ENCODE results near the gene GNB4. TPM values are rescaled to one million over a fixed set of nuclear protein-coding genes. Genes with fewer than 3 reads are reported as not detected.

Gene GNB4
- total RNA-seq, 1 donor from 2014 or later, result 19.1 TPM

DNA sequence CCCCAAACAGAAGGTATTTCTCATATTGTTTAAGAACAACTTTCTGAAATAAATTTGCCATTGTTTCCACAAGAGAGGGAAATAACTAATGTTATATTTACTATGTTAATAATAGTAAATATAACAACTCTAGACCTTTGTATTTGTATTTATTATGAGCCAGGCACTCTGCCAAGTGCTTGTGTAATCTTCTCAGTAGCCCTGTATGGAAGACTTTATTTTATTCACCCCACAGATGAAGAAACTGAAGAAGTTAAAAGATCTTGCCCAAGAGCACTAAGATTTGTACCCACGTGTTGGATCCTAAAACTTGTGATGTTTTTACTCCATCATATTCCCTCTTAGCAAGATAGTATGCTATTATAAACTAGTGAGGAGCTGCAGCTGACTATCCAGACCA, 12.0 kb upstream of the GNB4 start:
- H3K4me3 Mint-ChIP-seq (ENCODE audit: unreplicated experiment), result no peak overlapping the region
- no peaks in the 10 kb centered on the region for H3K36me3 Mint-ChIP-seq (ENCODE audit: unreplicated experiment)
- DNase-seq, result no peak
- peaks cover 1% of the 10 kb centered on the region for H3K27me3 Mint-ChIP-seq (ENCODE audit: unreplicated experiment)
- H3K9me3 Mint-ChIP-seq (ENCODE audit: unreplicated experiment), result no peaks in the 10 kb centered on the region
- no peak overlapping the region for H3K27ac Mint-ChIP-seq (ENCODE audit: unreplicated experiment)
- TF ChIP-seq, protein P1, sequence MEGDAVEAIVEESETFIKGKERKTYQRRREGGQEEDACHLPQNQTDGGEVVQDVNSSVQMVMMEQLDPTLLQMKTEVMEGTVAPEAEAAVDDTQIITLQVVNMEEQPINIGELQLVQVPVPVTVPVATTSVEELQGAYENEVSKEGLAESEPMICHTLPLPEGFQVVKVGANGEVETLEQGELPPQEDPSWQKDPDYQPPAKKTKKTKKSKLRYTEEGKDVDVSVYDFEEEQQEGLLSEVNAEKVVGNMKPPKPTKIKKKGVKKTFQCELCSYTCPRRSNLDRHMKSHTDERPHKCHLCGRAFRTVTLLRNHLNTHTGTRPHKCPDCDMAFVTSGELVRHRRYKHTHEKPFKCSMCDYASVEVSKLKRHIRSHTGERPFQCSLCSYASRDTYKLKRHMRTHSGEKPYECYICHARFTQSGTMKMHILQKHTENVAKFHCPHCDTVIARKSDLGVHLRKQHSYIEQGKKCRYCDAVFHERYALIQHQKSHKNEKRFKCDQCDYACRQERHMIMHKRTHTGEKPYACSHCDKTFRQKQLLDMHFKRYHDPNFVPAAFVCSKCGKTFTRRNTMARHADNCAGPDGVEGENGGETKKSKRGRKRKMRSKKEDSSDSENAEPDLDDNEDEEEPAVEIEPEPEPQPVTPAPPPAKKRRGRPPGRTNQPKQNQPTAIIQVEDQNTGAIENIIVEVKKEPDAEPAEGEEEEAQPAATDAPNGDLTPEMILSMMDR (IDR thresholded peaks at IDR 0.05; ENCODE audit: partially characterized antibody, unreplicated experiment), result no peak
- no peaks in the 10 kb centered on the region for H3K4me1 Mint-ChIP-seq (ENCODE audit: low read depth, unreplicated experiment)

DNA sequence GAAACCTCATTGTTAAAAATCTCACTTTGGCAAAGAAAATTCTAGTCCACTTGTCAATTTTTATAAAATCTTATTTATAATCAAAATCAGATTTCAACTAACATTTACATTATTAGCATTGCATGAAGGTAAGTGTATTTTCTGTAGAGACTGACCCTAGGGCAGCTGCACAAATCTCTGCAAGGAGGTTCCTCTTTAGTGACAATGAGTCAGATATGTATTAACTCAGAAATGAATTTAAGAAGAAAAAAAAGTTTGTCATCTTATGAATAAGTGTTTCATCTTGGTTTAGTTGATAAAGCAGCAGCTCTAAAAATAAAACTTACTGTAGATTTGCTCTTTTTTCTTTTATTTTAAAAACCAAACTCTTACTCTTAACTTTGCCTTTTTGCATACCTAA, 9.0 kb upstream of the GNB4 start:
- Mint-ChIP-seq H3K4me3 (ENCODE audit: unreplicated experiment) (no peak overlapping the region), H3K4me1 (ENCODE audit: low read depth, unreplicated experiment) (no peaks in the 10 kb centered on the region), H3K27me3 (ENCODE audit: unreplicated experiment) (peaks cover 1% of the 10 kb centered on the region), H3K27ac (ENCODE audit: unreplicated experiment) (no peak overlapping the region), H3K36me3 (ENCODE audit: unreplicated experiment) (no peaks in the 10 kb centered on the region), H3K9me3 (ENCODE audit: unreplicated experiment) (no peaks in the 10 kb centered on the region)
- DNase-seq, result no peak
- TF ChIP-seq, protein P1 (IDR thresholded peaks at IDR 0.05; ENCODE audit: partially characterized antibody, unreplicated experiment), result no peak

DNA sequence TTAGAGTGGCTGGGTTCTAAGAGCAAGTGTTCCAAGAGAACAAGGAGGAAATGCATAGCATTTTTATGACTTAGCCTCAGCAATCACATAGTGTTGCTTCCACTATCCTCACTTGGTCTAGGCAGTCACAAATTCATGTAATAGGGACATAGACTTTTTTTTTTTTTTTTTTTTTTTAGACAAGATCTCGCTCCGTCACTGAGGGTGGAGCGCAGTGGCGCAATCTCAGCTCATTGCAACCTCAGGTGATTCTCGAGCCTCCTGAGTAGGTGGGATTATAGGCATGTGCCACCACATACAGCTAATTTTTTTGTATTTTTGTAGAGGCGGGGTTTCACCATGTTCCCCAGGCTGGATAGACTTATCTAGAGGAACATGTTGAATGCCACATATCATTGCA, 4.7 kb upstream of the GNB4 start:
- Mint-ChIP-seq H3K4me3 (ENCODE audit: unreplicated experiment) (no peak overlapping the region), H3K4me1 (ENCODE audit: low read depth, unreplicated experiment) (peaks cover 3% of the 10 kb centered on the region), H3K27ac (ENCODE audit: unreplicated experiment) (no peak overlapping the region), H3K9me3 (ENCODE audit: unreplicated experiment) (peaks cover 5% of the 10 kb centered on the region), H3K36me3 (ENCODE audit: unreplicated experiment) (no peaks in the 10 kb centered on the region), H3K27me3 (ENCODE audit: unreplicated experiment) (peaks cover 3% of the 10 kb centered on the region)
- DNase-seq, result no peak
- TF ChIP-seq, protein P1 (IDR thresholded peaks at IDR 0.05; ENCODE audit: partially characterized antibody, unreplicated experiment), result no peak

DNA sequence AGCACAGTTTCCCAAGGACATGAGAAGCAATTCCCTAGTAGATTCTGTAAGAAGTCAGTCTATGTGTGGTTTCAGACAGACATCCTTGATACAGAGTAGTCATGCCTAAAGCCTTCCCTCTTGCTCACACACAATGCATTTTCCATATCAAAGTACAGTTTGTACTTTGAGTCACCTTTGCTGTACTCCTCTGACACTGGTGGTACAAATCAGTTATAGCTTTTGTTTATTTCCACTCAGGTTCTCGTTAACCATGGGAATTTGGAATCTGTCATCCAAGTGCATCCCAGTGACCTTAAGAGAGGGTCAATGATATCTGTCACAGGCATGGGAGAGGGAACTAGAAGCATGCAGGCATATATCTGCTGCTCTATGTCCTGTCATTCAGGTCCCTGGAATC, 3.6 kb upstream of the GNB4 start:
- Mint-ChIP-seq H3K27ac (ENCODE audit: unreplicated experiment) (no peak overlapping the region), H3K4me3 (ENCODE audit: unreplicated experiment) (no peak overlapping the region), H3K27me3 (ENCODE audit: unreplicated experiment) (peaks cover 5% of the 10 kb centered on the region), H3K4me1 (ENCODE audit: low read depth, unreplicated experiment) (peaks cover 3% of the 10 kb centered on the region), H3K36me3 (ENCODE audit: unreplicated experiment) (no peaks in the 10 kb centered on the region), H3K9me3 (ENCODE audit: unreplicated experiment) (peaks cover 7% of the 10 kb centered on the region)
- TF ChIP-seq, protein P1 (IDR thresholded peaks at IDR 0.05; ENCODE audit: partially characterized antibody, unreplicated experiment), result no peak
- no peak for DNase-seq

DNA sequence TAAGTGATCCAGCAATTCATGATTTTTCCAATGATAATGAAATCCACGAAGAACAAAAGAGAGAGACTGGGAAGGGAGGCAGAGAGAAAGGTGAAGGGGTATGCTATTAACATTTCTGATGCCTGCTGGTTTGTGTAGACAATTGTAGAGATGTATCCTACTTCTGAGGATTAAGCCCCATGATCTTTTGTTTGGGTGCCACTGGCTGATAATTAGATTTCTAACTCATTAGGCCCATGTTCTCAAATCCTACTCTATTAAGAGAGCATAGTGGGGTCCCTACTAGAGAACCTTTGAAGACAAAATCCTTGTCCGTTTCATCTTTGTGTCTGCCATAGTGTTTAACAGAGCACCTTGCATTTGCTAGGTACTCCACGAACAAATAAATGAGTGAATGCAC, 2.7 kb upstream of the GNB4 start:
- TF ChIP-seq, protein P1 (IDR thresholded peaks at IDR 0.05; ENCODE audit: partially characterized antibody, unreplicated experiment), result no peak
- Mint-ChIP-seq H3K4me3 (ENCODE audit: unreplicated experiment) (no peak overlapping the region), H3K9me3 (ENCODE audit: unreplicated experiment) (peaks cover 7% of the 10 kb centered on the region), H3K4me1 (ENCODE audit: low read depth, unreplicated experiment) (peaks cover 3% of the 10 kb centered on the region), H3K27ac (ENCODE audit: unreplicated experiment) (no peak overlapping the region), H3K36me3 (ENCODE audit: unreplicated experiment) (no peaks in the 10 kb centered on the region), H3K27me3 (ENCODE audit: unreplicated experiment) (peaks cover 5% of the 10 kb centered on the region)
- DNase-seq, result no peak

Measured in glutamatergic neuron (in vitro differentiated cells).